H1 (cell line): ENCODE measurements around the gene RAPGEF1. TPM values are rescaled to one million over a fixed set of nuclear protein-coding genes. Genes with fewer than 3 reads are reported as not detected.

Experiments used
- BRCA1 ChIP-seq: IDR thresholded peaks from 2 replicates; pipeline ENCODE4 v1.6.1; 2012; ENCODE audit warnings: low read depth, low read length, improper control_type of control experiment
- CEBPB ChIP-seq: IDR thresholded peaks from 2 replicates; pipeline ENCODE4 v1.6.1; 2012; ENCODE audit warnings: low read depth, low read length
- CHD7 ChIP-seq: fragments of 300-600 bp; sonication (generic); IDR thresholded peaks from 2 replicates; pipeline ENCODE4 v1.7.1; 2012; ENCODE audit warnings: low read length, moderate library complexity, mild to moderate bottlenecking, inconsistent platforms; ENCODE audit not compliant: insufficient replicate concordance
- CTCF ChIP-seq, 3 experiments: IDR thresholded peaks; 1 replicate in 2 of 3; 2 replicates in 1 of 3; pipeline versions ENCODE4 v1.5.1 to v1.6.1; 2011; ENCODE audit warnings: low read length in 3 of 3, mild to moderate bottlenecking in 3 of 3, inconsistent platforms in 2 of 3, low read depth in 1 of 3, moderate library complexity in 1 of 3; ENCODE audit not compliant: insufficient read depth in 1 of 3; ENCODE audit errors: control extremely low read depth in 1 of 3
- EZH2 ChIP-seq: fragments of 200-600 bp; sonication (generic); IDR thresholded peaks from 2 replicates; pipeline ENCODE4 v1.7.1; 2012; ENCODE audit warnings: low read depth, mild to moderate bottlenecking, moderate library complexity, low read length, inconsistent platforms; ENCODE audit not compliant: severe bottlenecking
- FOSL1 ChIP-seq: IDR thresholded peaks from 2 replicates; pipeline ENCODE4 v1.6.1; 2011; ENCODE audit warnings: mild to moderate bottlenecking, low read depth, low read length, moderate library complexity; ENCODE audit not compliant: insufficient read depth
- RBBP5 ChIP-seq: IDR thresholded peaks from 2 replicates; pipeline ENCODE4 v1.7.1; 2012; ENCODE audit warnings: low read depth, mild to moderate bottlenecking, inconsistent platforms, low read length, moderate library complexity, borderline replicate concordance
- TAF1 ChIP-seq: IDR thresholded peaks from 2 replicates; pipeline ENCODE4 v1.6.1; 2011; ENCODE audit warnings: mild to moderate bottlenecking, low read depth, low read length
- polyA plus RNA-seq, 7 experiments: library from polyadenylated mRNA; depleted of rRNA in 3 of 7; stranded (reverse) in 5 of 7; unstranded in 2 of 7; fragments of >200 nt in 5 of 7; fragments of 200-250 nt in 2 of 7; gene quantifications; 1 replicate in 5 of 7; 2 replicates in 1 of 7; 4 replicates in 1 of 7; pipeline versions ENCODE4 v1.2.1 to v1.2.3, GENCODE V29; 2011 to 2013; ENCODE audit warnings: missing spikeins in 2 of 7, mixed read lengths in 2 of 7
- total RNA-seq: library from RNA; stranded (reverse); fragmentation: NEBNext Ultra II Directional; extraction: Animal tissue kit (Norgen Biotek cat#: 25700); gene quantifications from 2 replicates; pipeline ENCODE4 v1.2.1, GENCODE V29; 2021

The RAPGEF1 gene
- total and polyA plus RNA-seq, 2 of the 8 experiments (the other 6 are each of a cell fraction or from before 2014, with no cell fraction given), result 29.7 to 78.9 TPM

- TF ChIP-seq CHD7 (no peak), RBBP5 (peak; percentile 87; the same call in 1 of the 2 replicates), BRCA1 (no peak), CTCF (IDR thresholded peaks at IDR 0.05; ENCODE audit: control extremely low read depth in 1 of 3, insufficient read depth in 1 of 3, low read depth in 1 of 3, low read length in 3 of 3) (no peak), FOSL1 (no peak), EZH2 (no peak), CEBPB (no peak), TAF1 (peak; percentile 46; the same call in 1 of the 2 replicates)
Measured at GRCh38 chr9:131608493-131609037, 131.3 kb downstream of the RAPGEF1 start (continued).
